Smooth muscle cell (in vitro differentiated cells): ENCODE data around the gene ERMARD. TPM values are rescaled to one million over a fixed set of nuclear protein-coding genes. Genes with fewer than 3 reads are reported as not detected.
A peak's percentile ranks its signal among the peaks of the same experiment; 100 is the strongest.

Source experiments
- DNase-seq: peaks from one replicate; lab custom pipeline; 2025; ENCODE audit not compliant: unreplicated experiment; lab: John Stamatoyannopoulos, UW
- H2AFZ ChIP-seq: fragments of 200-600 bp; sonication (generic); 2 replicates; pipeline ENCODE4 v1.6.0; 2016; ENCODE audit warnings: antibody characterized with exemption, low read depth, mild to moderate bottlenecking
- H3F3A ChIP-seq: fragments of 200-600 bp; sonication (generic); 2 replicates; pipeline ENCODE4 v1.6.0; 2017; ENCODE audit warnings: antibody characterized with exemption, low read depth
- H3K27ac ChIP-seq: fragments of 200-600 bp; sonication (generic); 2 replicates; pipeline ENCODE4 v1.5.1; 2016; ENCODE audit warnings: low read depth, mild to moderate bottlenecking
- H3K27me3 ChIP-seq: fragments of 200-600 bp; sonication (generic); 2 replicates; pipeline ENCODE4 v1.6.1; 2016; ENCODE audit warnings: low read depth, mild to moderate bottlenecking
- H3K36me3 ChIP-seq: fragments of 200-600 bp; sonication (generic); 2 replicates; pipeline ENCODE4 v1.5.1; 2016; ENCODE audit warnings: low read depth
- H3K4me1 ChIP-seq: fragments of 200-600 bp; sonication (generic); 2 replicates; pipeline ENCODE4 v1.5.1; 2016; ENCODE audit warnings: low read depth
- H3K4me2 ChIP-seq: fragments of 200-600 bp; sonication (generic); 2 replicates; pipeline ENCODE4 v1.6.0; 2016; ENCODE audit warnings: mild to moderate bottlenecking
- H3K4me3 ChIP-seq: fragments of 200-600 bp; sonication (generic); 2 replicates; pipeline ENCODE4 v1.5.1; 2016; ENCODE audit warnings: mild to moderate bottlenecking
- H3K79me2 ChIP-seq: fragments of 200-600 bp; sonication (generic); 2 replicates; pipeline ENCODE4 v1.6.0; 2016; ENCODE audit warnings: low read depth, mild to moderate bottlenecking
- H3K9ac ChIP-seq: fragments of 200-600 bp; sonication (generic); 2 replicates; pipeline ENCODE4 v1.6.0; 2016; ENCODE audit warnings: low read depth
- H3K9me3 ChIP-seq: fragments of 200-600 bp; sonication (generic); replicated peaks from 2 replicates; pipeline ENCODE4 v1.5.1; 2016; ENCODE audit warnings: low read depth
- H4K20me1 ChIP-seq: fragments of 200-600 bp; sonication (generic); 2 replicates; pipeline ENCODE4 v1.6.0; 2016; ENCODE audit warnings: low read depth
- CTCF ChIP-seq: fragments of 200-600 bp; sonication (generic); IDR thresholded peaks from 2 replicates; pipeline ENCODE4 v1.5.1; 2017; ENCODE audit warnings: borderline replicate concordance, mild to moderate bottlenecking, antibody characterized with exemption; ENCODE audit not compliant: insufficient read depth, poor library complexity, severe bottlenecking
- WGBS: methylation state at CpG from one replicate; pipeline ENCODE4 v1.1.7; 2016; ENCODE audit warnings: low lambda C conversion rate; 5-methylcytosine and 5-hydroxymethylcytosine counted together
- polyA plus RNA-seq: library from polyadenylated mRNA; unstranded; fragments of >200 nt; fragmentation: Nextera tagmentation; extraction: Ambion mirVana; gene quantifications from 2 replicates; pipeline ENCODE4 v1.2.1, GENCODE V29; 2016
- total RNA-seq: library from RNA; depleted of rRNA; stranded (reverse); fragments of >200 nt; gene quantifications from 2 replicates; pipeline ENCODE4 v1.2.3, GENCODE V29; 2014

The ERMARD gene
- total and polyA plus RNA-seq, 2 experiments from 2014 or later: 23.2 to 55.9 TPM

DNA sequence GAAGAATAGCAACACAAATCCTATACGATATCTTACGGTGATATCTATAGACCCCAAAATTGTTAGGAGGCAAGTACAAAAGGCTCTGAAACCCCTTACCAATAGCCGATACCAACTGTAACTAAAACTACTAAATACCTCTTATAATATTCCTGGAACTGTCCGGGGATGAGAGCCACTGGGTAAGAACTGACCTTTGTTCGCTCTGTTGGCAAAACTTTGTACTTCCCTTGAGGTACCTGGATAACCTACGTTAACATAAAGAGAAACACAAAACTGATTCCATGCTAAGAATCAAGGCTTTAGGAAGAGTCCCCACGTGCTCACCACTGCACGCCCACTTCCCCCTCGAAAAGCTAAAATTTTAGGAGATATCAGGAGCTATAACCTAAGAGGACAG, 36.8 kb upstream of the ERMARD start:
- TF ChIP-seq CTCF: no peak
- no peaks in the 10 kb centered on the region for H3K9me3 ChIP-seq
- no peaks in the 10 kb centered on the region for H3K27me3 ChIP-seq
- H3K9ac ChIP-seq: no peak overlapping the region
- H2AFZ ChIP-seq: no peak overlapping the region
- peaks cover 16% of the 10 kb centered on the region for H3K36me3 ChIP-seq
- no peak for DNase-seq
- H3K4me1 ChIP-seq: no peaks in the 10 kb centered on the region
- H3K27ac ChIP-seq: peak overlapping the region; percentile 8
- H3K4me2 ChIP-seq: no peak overlapping the region
- WGBS: 91% methylated on average over 9 of the region's 9 CpGs
- H3K79me2 ChIP-seq: peaks cover 19% of the 10 kb centered on the region
- H4K20me1 ChIP-seq: peaks cover 28% of the 10 kb centered on the region
- peaks cover 7% of the 10 kb centered on the region for H3F3A ChIP-seq
- no peak overlapping the region for H3K4me3 ChIP-seq

- no peak for TF ChIP-seq CTCF
- no peak overlapping the region for H3K4me2 ChIP-seq
- H3K79me2 ChIP-seq: peaks cover 49% of the 10 kb centered on the region
- no peak overlapping the region for H2AFZ ChIP-seq
- H4K20me1 ChIP-seq: peaks cover 62% of the 10 kb centered on the region
- no peak overlapping the region for H3K9ac ChIP-seq
- no peak for DNase-seq
- H3K4me1 ChIP-seq: peaks cover 13% of the 10 kb centered on the region
- H3K9me3 ChIP-seq: no peaks in the 10 kb centered on the region
- 81% methylated on average over 4 of the region's 4 CpGs for WGBS
- H3K36me3 ChIP-seq: no peaks in the 10 kb centered on the region
- no peak overlapping the region for H3K27ac ChIP-seq
- peaks cover 3% of the 10 kb centered on the region for H3F3A ChIP-seq
- H3K27me3 ChIP-seq: no peaks in the 10 kb centered on the region
- H3K4me3 ChIP-seq: no peak overlapping the region
Observed at GRCh38 chr6:169719117-169719516, 32.3 kb upstream of the ERMARD start.

DNA sequence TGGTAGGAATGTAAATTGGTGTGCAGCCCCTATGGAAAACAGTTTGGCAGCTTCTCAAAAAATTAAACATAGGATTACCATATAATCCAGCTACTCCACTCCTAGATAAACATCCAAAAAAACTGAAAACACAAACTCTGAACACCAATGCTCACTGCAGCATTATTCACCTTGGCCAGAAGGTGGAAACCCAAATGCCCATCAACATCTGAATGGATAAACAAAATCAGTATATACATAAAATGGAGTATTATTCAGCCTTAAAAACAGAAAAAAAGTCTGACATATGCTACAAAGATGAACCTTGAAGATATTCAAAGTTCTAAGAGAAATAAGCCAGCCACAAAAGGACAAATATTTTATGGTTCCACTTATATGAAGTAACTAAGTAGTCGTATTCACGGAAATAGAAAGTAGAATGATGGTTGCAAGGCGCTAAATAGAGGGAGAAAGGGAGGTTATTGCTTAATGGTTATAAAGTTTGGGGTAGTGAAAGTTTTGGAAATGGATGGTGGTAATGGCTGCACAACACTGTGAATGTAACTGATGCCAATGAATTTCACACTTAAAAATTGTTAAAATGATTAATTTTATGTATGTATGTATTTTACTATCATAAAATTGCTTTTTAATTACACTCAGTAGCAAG, 31.1 kb upstream of the ERMARD start:
- over 99% methylated on average over 3 of the region's 3 CpGs for WGBS
- H3K79me2 ChIP-seq: peaks cover 49% of the 10 kb centered on the region
- H3K9ac ChIP-seq: no peak overlapping the region
- no peak overlapping the region for H3K4me2 ChIP-seq
- peaks cover 62% of the 10 kb centered on the region for H4K20me1 ChIP-seq
- peaks cover 3% of the 10 kb centered on the region for H3F3A ChIP-seq
- H2AFZ ChIP-seq: no peak overlapping the region
- H3K27ac ChIP-seq: no peak overlapping the region
- DNase-seq: no peak
- no peaks in the 10 kb centered on the region for H3K27me3 ChIP-seq
- peaks cover 17% of the 10 kb centered on the region for H3K4me1 ChIP-seq
- H3K9me3 ChIP-seq: no peaks in the 10 kb centered on the region
- TF ChIP-seq CTCF: no peak
- H3K4me3 ChIP-seq: no peak overlapping the region
- H3K36me3 ChIP-seq: no peaks in the 10 kb centered on the region
